Left lung (tissue), 10 donors: Measurements from ENCODE around the gene ITLN1. TPM values are rescaled to one million over a fixed set of nuclear protein-coding genes. Genes with fewer than 3 reads are reported as not detected.

Experiments
- ATAC-seq: fragments of 200-7000 bp; cut with Tn5 transposase; one replicate; pipeline ENCODE4 v1.9.1; 2020; ENCODE audit warnings: moderate library complexity
- DNase-seq, 4 donors: peaks; one replicate each; pipeline ENCODE4 v3.0.0-alpha.2; 2013 to 2020
- H3K27ac ChIP-seq, 2 donors: fragments of 200-600 bp; sonication (generic) in 1 of 2; one replicate each; pipeline versions ENCODE4 v1.5.0 to v1.8.0; 2020 to 2021
- H3K27me3 ChIP-seq, 2 donors: fragments of 200-600 bp; sonication (generic) in 1 of 2; one replicate each; pipeline versions ENCODE4 v1.5.0 to v1.8.0; 2020 to 2021
- H3K36me3 ChIP-seq, 2 donors: fragments of 200-600 bp; sonication (generic) in 1 of 2; one replicate each; pipeline versions ENCODE4 v1.5.0 to v1.8.0; 2020 to 2021
- H3K4me1 ChIP-seq, 2 donors: fragments of 200-600 bp; one replicate each; pipeline ENCODE4 v1.8.0; 2021
- H3K4me3 ChIP-seq, 2 donors: fragments of 200-600 bp; sonication (generic) in 1 of 2; one replicate each; pipeline versions ENCODE4 v1.5.0 to v1.8.0; 2020 to 2021; ENCODE audit warnings: mild to moderate bottlenecking in 1 of 2
- H3K9me3 ChIP-seq, 2 donors: fragments of 200-600 bp; sonication (generic) in 1 of 2; one replicate each; pipeline versions ENCODE4 v1.5.0 to v1.8.0; 2020 to 2021
- CTCF ChIP-seq, 2 donors: fragments of 200-600 bp; sonication (generic) in 1 of 2; IDR thresholded peaks; one replicate each; pipeline versions ENCODE4 v1.5.0 to v1.8.0; 2021; ENCODE audit warnings: antibody characterized with exemption in 2 of 2
- intact Hi-C, 2 donors: fragments of 100-400 bp; cut with DNase I; formaldehyde crosslinking; loops; one replicate each; pipeline versions ENCODE4 v1.11.2 to v1.14.2; 2022
- polyA plus RNA-seq, 6 donors: library from polyadenylated mRNA; unstranded; fragments of 120-200 nt; gene quantifications; one replicate each; pipeline ENCODE4 v1.2.1, GENCODE V29; 2013; ENCODE audit not compliant: insufficient read length in 6 of 6
- total RNA-seq, 2 donors: library from RNA; stranded (reverse); fragmentation: NEBNext Ultra II Directional; extraction: Animal tissue kit (Norgen Biotek cat#: 25700); gene quantifications; one replicate each; pipeline ENCODE4 v1.2.1, GENCODE V29; 2021
- donor health status: DM: no; HTN: yes; CAD: no.
- donor health status: DM: no; HTN: no; CAD: no.

ITLN1 gene
- total and polyA plus RNA-seq, 8 donors: 0.27 to 3.3 (median 0.74) TPM

GRCh38 chr1:160844447-160845232, 40.3 kb downstream of the ITLN1 start:
- intact Hi-C loops: no loop called here

GRCh38 chr1:160841079-160841478, 43.9 kb downstream of the ITLN1 start:
- ATAC-seq (no peak), DNase-seq (no peak)
- Histone ChIP-seq H3K4me1 (peaks cover 4 to 24% of the 10 kb centered on the region in 2 donors), H3K27ac (no peak overlapping the region), H3K9me3 (no peaks in the 10 kb centered on the region), H3K4me3 (no peak overlapping the region), H3K27me3 (no peaks in the 10 kb centered on the region), H3K36me3 (no peaks in the 10 kb centered on the region)
- no peak for TF ChIP-seq CTCF (IDR thresholded peaks at IDR 0.05)
- intact Hi-C loops: no loop called here

More at GRCh38 chr1:160844447-160845232, 40.3 kb downstream of the ITLN1 start:
- no peak for ATAC-seq
- no peaks in the 10 kb centered on the region for H3K36me3 ChIP-seq
- TF ChIP-seq CTCF (IDR thresholded peaks at IDR 0.05): no peak
- no peaks in the 10 kb centered on the region for H3K9me3 ChIP-seq
- no peak overlapping the region for H3K4me3 ChIP-seq
- no peak for DNase-seq
- no peaks in the 10 kb centered on the region for H3K4me1 ChIP-seq
- no peaks in the 10 kb centered on the region for H3K27me3 ChIP-seq
- no peak overlapping the region for H3K27ac ChIP-seq

DNA sequence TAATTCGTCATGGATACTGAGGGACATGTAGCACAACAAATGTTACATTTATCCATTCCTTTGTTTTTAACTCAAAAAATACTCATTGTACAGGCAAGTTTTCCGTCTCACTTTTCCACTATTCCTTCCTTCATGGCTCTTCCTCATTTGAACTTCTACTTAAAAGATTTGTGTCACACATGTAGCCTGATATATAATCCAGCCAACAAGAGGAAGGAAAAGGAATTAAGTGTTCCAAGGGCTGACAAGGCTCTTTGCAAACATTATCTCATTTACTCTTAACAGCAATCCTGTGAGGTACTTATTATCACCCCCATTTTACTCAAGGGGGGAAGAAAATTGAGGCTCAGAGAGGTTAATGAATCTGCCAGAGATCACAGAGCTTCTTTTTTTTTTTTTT, 45.2 kb downstream of the ITLN1 start:
- intact Hi-C loops: loop anchor here in 1 of 2 donors (5.0 kb wide), 1 partner anchor 113 kb away; the partner anchor contains the start of gene ITLN2
- DNase-seq: no peak

GRCh38 chr1:160838888-160839287, 46.1 kb downstream of the ITLN1 start:
- Histone ChIP-seq H3K27ac (no peak overlapping the region), H3K9me3 (no peaks in the 10 kb centered on the region), H3K27me3 (no peaks in the 10 kb centered on the region), H3K4me1 (peaks cover 4 to 31% of the 10 kb centered on the region in 2 donors), H3K36me3 (no peaks in the 10 kb centered on the region), H3K4me3 (no peak overlapping the region)
- TF ChIP-seq CTCF (IDR thresholded peaks at IDR 0.05): no peak
- intact Hi-C loops: loop anchor here in 1 of 2 donors (5.0 kb wide), 1 partner anchor 113 kb away; the partner anchor contains the start of gene ITLN2
- ATAC-seq (no peak), DNase-seq (no peak)

More for the DNA sequence above, 45.2 kb downstream of the ITLN1 start:
- Histone ChIP-seq H3K4me1 (peaks cover 4 to 31% of the 10 kb centered on the region in 2 donors), H3K4me3 (no peak overlapping the region), H3K9me3 (no peaks in the 10 kb centered on the region), H3K27ac (no peak overlapping the region), H3K27me3 (no peaks in the 10 kb centered on the region), H3K36me3 (no peaks in the 10 kb centered on the region)
- no peak for TF ChIP-seq CTCF (IDR thresholded peaks at IDR 0.05)
- ATAC-seq: no peak

DNA sequence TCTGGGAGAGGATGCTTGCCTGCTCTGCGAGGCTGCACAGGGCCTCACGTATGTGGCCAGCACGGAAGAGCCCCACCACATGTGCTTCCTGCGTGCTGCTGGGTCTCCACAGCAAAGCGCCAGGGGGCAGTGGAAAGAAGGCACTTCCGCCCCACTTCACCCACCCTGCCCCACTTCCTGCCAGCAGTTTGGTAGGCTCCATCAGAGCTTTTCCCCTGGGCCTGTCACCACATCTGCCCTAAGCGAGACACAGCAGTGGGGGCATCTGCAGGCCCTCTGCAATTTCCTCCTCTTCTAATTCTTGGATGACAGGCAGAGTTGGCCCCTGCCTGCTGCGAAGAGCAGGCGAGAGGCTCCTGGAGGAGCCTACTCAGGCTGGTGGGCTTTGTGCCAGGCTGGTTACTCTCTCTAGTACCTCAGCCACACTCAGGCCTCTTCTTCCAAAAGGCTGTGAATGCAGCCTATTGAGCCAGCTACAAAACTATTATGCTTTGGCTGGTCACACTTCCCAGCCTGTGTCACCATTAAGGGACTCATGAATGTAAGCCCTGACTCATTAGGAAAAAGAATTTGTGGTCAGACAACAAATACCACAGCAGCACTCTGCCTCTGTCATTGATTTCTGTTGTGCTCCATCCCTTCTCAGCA, 47.3 kb downstream of the ITLN1 start:
- peaks cover 4 to 31% of the 10 kb centered on the region in 2 donors for H3K4me1 ChIP-seq
- no peaks in the 10 kb centered on the region for H3K27me3 ChIP-seq
- DNase-seq: peak in 2 of 4 donors; percentile 34 to 75
- intact Hi-C loops: loop anchor here in 1 of 2 donors (5.0 kb wide), 1 partner anchor 115 kb away; the partner anchor contains the start of gene ITLN2
- peak; percentile 47 for ATAC-seq
- no peak for TF ChIP-seq CTCF (IDR thresholded peaks at IDR 0.05)
- H3K4me3 ChIP-seq: no peak overlapping the region
- H3K27ac ChIP-seq: peak overlapping the region in 1 of 2 donors; percentile 51
- no peaks in the 10 kb centered on the region for H3K9me3 ChIP-seq
- H3K36me3 ChIP-seq: no peaks in the 10 kb centered on the region
